ENCODE results near the gene GNAI1.

Gene GNAI1

GRCh38 chr7:80257756-80258155 is 123.1 kb downstream of the GNAI1 start:
- DNase-seq (ENCODE audit: low read depth), result no peak
- H3K9ac ChIP-seq (ENCODE audit: low read length), result no peak overlapping the region
- no peaks in the 10 kb centered on the region for H3K36me3 ChIP-seq (ENCODE audit: control insufficient read depth, insufficient read depth, low read length, severe bottlenecking)
- no peaks in the 10 kb centered on the region for H3K9me3 ChIP-seq (ENCODE audit: control insufficient read depth, low read length)
- no peak overlapping the region for H3K4me3 ChIP-seq (ENCODE audit: low read length)
- no peaks in the 10 kb centered on the region for H3K27me3 ChIP-seq (replicated peaks; ENCODE audit: control insufficient read depth, insufficient read depth, low read length)
- no peaks in the 10 kb centered on the region for H3K4me1 ChIP-seq (ENCODE audit: control insufficient read depth, insufficient read depth, low read length)

- H3K36me3 ChIP-seq (ENCODE audit: control insufficient read depth, insufficient read depth, low read length, severe bottlenecking), result no peaks in the 10 kb centered on the region
- DNase-seq (ENCODE audit: low read depth), result no peak
- no peak overlapping the region for H3K9ac ChIP-seq (ENCODE audit: low read length)
- no peaks in the 10 kb centered on the region for H3K27me3 ChIP-seq (replicated peaks; ENCODE audit: control insufficient read depth, insufficient read depth, low read length)
- H3K4me3 ChIP-seq (ENCODE audit: low read length), result no peak overlapping the region
- peaks cover 11% of the 10 kb centered on the region for H3K4me1 ChIP-seq (ENCODE audit: control insufficient read depth, insufficient read depth, low read length)
- H3K9me3 ChIP-seq (ENCODE audit: control insufficient read depth, low read length), result no peaks in the 10 kb centered on the region
Measured at GRCh38 chr7:80260606-80261005, 126.0 kb downstream of the GNAI1 start.

GRCh38 chr7:80263333-80263732 is 128.7 kb downstream of the GNAI1 start:
- H3K36me3 ChIP-seq (ENCODE audit: control insufficient read depth, insufficient read depth, low read length, severe bottlenecking), result no peaks in the 10 kb centered on the region
- H3K9me3 ChIP-seq (ENCODE audit: control insufficient read depth, low read length), result no peaks in the 10 kb centered on the region
- peaks cover 11% of the 10 kb centered on the region for H3K4me1 ChIP-seq (ENCODE audit: control insufficient read depth, insufficient read depth, low read length)
- peak overlapping the region; percentile 76 for H3K4me3 ChIP-seq (ENCODE audit: low read length)
- peak overlapping the region; percentile 44 for H3K9ac ChIP-seq (ENCODE audit: low read length)
- DNase-seq (ENCODE audit: low read depth), result no peak
- H3K27me3 ChIP-seq (replicated peaks; ENCODE audit: control insufficient read depth, insufficient read depth, low read length), result no peaks in the 10 kb centered on the region

- H3K36me3 ChIP-seq (ENCODE audit: control insufficient read depth, insufficient read depth, low read length, severe bottlenecking), result no peaks in the 10 kb centered on the region
- H3K27me3 ChIP-seq (replicated peaks; ENCODE audit: control insufficient read depth, insufficient read depth, low read length), result no peaks in the 10 kb centered on the region
- no peaks in the 10 kb centered on the region for H3K9me3 ChIP-seq (ENCODE audit: control insufficient read depth, low read length)
- peaks cover 11% of the 10 kb centered on the region for H3K4me1 ChIP-seq (ENCODE audit: control insufficient read depth, insufficient read depth, low read length)
- H3K4me3 ChIP-seq (ENCODE audit: low read length), result peak overlapping the region; percentile 76
- H3K9ac ChIP-seq (ENCODE audit: low read length), result no peak overlapping the region
- DNase-seq (ENCODE audit: low read depth), result peak; percentile 49
Measured at GRCh38 chr7:80263821-80264220, 129.2 kb downstream of the GNAI1 start.

- Histone ChIP-seq H3K9ac (ENCODE audit: low read length) (no peak overlapping the region), H3K4me3 (ENCODE audit: low read length) (no peak overlapping the region), H3K36me3 (ENCODE audit: control insufficient read depth, insufficient read depth, low read length, severe bottlenecking) (no peaks in the 10 kb centered on the region), H3K4me1 (ENCODE audit: control insufficient read depth, insufficient read depth, low read length) (peaks cover 11% of the 10 kb centered on the region), H3K9me3 (ENCODE audit: control insufficient read depth, low read length) (no peaks in the 10 kb centered on the region), H3K27me3 (replicated peaks; ENCODE audit: control insufficient read depth, insufficient read depth, low read length) (no peaks in the 10 kb centered on the region)
- DNase-seq (ENCODE audit: low read depth), result no peak
Measured at GRCh38 chr7:80264769-80265495, 130.3 kb downstream of the GNAI1 start.

- H3K27me3 ChIP-seq (replicated peaks; ENCODE audit: control insufficient read depth, insufficient read depth, low read length), result no peaks in the 10 kb centered on the region
- H3K36me3 ChIP-seq (ENCODE audit: control insufficient read depth, insufficient read depth, low read length, severe bottlenecking), result no peaks in the 10 kb centered on the region
- H3K9me3 ChIP-seq (ENCODE audit: control insufficient read depth, low read length), result no peaks in the 10 kb centered on the region
- DNase-seq (ENCODE audit: low read depth), result no peak
- peaks cover 29% of the 10 kb centered on the region for H3K4me1 ChIP-seq (ENCODE audit: control insufficient read depth, insufficient read depth, low read length)
- no peak overlapping the region for H3K9ac ChIP-seq (ENCODE audit: low read length)
- H3K4me3 ChIP-seq (ENCODE audit: low read length), result no peak overlapping the region
Measured at GRCh38 chr7:80272560-80273239, 138.1 kb downstream of the GNAI1 start.

- H3K4me3 ChIP-seq (ENCODE audit: low read length), result no peak overlapping the region
- H3K36me3 ChIP-seq (ENCODE audit: control insufficient read depth, insufficient read depth, low read length, severe bottlenecking), result no peaks in the 10 kb centered on the region
- no peaks in the 10 kb centered on the region for H3K9me3 ChIP-seq (ENCODE audit: control insufficient read depth, low read length)
- no peaks in the 10 kb centered on the region for H3K27me3 ChIP-seq (replicated peaks; ENCODE audit: control insufficient read depth, insufficient read depth, low read length)
- DNase-seq (ENCODE audit: low read depth), result peak; percentile 19
- no peak overlapping the region for H3K9ac ChIP-seq (ENCODE audit: low read length)
- peaks cover 36% of the 10 kb centered on the region for H3K4me1 ChIP-seq (ENCODE audit: control insufficient read depth, insufficient read depth, low read length)
Measured at GRCh38 chr7:80273327-80273726, 138.7 kb downstream of the GNAI1 start.

GRCh38 chr7:80275192-80275605 is 140.6 kb downstream of the GNAI1 start:
- no peaks in the 10 kb centered on the region for H3K36me3 ChIP-seq (ENCODE audit: control insufficient read depth, insufficient read depth, low read length, severe bottlenecking)
- peaks cover 52% of the 10 kb centered on the region for H3K4me1 ChIP-seq (ENCODE audit: control insufficient read depth, insufficient read depth, low read length)
- no peak overlapping the region for H3K4me3 ChIP-seq (ENCODE audit: low read length)
- no peak overlapping the region for H3K9ac ChIP-seq (ENCODE audit: low read length)
- no peak for DNase-seq (ENCODE audit: low read depth)
- no peaks in the 10 kb centered on the region for H3K27me3 ChIP-seq (replicated peaks; ENCODE audit: control insufficient read depth, insufficient read depth, low read length)
- H3K9me3 ChIP-seq (ENCODE audit: control insufficient read depth, low read length), result no peaks in the 10 kb centered on the region
